Caki2 (cell line): ENCODE measurements around the gene VPS26C. TPM values are rescaled to one million over a fixed set of nuclear protein-coding genes. Genes with fewer than 3 reads are reported as not detected.
A peak's percentile ranks its signal among the peaks of the same experiment; 100 is the strongest.
"Not testable (repeated sequence)": the region's sequence is repeated elsewhere in the genome, so short reads cannot be mapped to it uniquely, and the experiment has no call there.

Experiments used
- DNase-seq: peaks from one replicate; pipeline ENCODE4 v3.0.0-alpha.2; 2015; ENCODE audit warnings: low read depth
- in situ Hi-C: cut with HindIII; loops from 2 replicates; pipeline ENCODE4 v1.10.0; 2016; ENCODE audit warnings: low sequenced_read_pairs, low pct_unique_long_range_greater_than_20kb, mixed read lengths
- total RNA-seq: library from RNA; depleted of rRNA; stranded (reverse); fragments of >200 nt; shearing (Covaris generic); gene quantifications from 2 replicates; pipeline ENCODE4 v1.2.3, GENCODE V29; 2014; ENCODE audit warnings: low replicate concordance; rRNA removed

The VPS26C gene
- total RNA-seq: 71.3 and 124 TPM in 2 replicates

DNA sequence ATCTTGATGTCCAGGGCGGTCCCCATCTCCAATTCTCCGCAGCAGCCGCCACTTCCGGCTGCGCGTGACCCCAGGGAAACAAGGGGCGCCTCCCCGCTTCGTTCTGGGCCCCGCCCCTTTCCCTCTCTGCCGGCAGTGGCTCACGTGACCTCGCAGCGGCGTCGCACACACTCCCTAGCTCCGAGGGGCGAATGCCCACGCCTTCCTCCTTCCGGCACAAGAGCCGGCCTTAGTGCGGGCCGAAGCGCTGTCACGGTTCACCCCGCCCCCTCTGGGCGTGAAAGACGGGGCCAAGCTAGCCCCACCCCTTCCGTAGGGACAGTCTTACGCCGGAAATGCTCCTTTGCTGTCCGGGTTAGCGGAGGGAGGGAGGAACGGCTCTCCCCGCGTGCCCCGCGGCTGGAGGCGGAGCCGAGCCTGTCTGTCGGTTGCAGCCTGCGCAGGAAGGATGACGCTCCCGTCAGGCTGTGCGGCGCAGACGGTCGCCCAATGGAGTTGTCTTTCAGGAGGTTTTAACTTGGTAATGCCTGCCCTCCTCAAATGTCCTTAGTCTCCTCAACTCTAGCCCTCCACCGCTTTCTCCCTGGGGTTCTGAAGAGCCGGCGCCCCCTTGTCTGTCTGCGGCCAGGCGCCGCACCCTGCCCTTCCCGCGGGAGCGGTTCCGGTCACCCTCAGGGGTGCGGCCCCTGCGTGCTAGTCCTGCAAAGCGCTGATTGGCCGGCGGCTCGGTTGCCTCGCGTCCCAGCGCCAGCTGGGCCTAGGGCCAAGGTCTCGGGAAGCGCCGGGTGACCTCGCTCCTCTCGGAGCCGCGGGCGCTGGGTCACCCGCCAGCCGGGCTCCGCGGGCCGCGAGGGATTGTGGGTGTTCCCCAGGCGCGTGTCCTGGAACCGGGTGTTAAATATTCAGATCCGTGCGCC, at the start of gene VPS26C:
Gene VPS26C (minus strand): TSS at position 66 of the 917 bp plus-strand sequence. CDS start 40 bp downstream, at position 26.
- peak; percentile 100 for DNase-seq
- in situ Hi-C loops: no loop called here

DNA sequence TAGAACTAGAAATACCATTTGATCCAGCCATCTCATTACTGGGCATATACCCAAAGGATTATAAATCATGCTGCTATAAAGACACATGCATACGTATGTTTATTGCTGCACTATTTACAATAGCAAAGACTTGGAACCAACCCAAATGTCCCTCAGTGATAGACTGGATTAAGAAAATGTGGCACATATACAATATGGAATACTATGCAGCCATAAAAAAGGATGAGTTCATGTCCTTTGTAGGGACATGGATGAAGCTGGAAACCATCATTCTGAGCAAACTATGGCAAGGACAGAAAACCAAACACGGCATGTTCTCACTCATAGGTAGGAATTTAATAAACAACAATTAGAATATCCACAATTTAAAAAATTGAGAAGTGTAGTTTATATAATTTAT, 48.9 kb upstream of the VPS26C start:
- DNase-seq, in situ Hi-C loops: not testable (repeated sequence)

GRCh38 chr21:37300114-37300751, 33.1 kb upstream of the VPS26C start:
- DNase-seq: no peak
- in situ Hi-C loops: no loop called here

DNA sequence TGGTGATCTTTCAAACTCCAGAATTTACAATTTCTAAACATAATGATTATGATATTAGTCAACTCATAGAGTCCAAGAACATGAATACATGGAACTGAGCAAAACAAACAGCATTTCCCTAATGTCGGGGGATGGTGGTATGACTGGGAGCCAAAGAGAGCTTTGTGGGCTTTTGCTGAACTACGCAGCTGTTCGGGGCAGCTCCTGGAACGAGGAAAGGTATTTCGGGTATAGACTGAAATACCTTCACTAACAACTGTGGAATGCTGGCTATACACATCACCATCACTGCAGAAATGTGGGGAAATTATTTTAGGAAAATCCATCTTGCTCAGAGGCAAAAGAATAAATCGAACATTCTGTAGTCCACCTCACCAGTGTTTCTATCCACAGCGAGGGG, 30.2 kb upstream of the VPS26C start:
- DNase-seq: no peak
- in situ Hi-C loops: no loop called here

GRCh38 chr21:37294679-37295078, 27.5 kb upstream of the VPS26C start:
- no peak for DNase-seq
- in situ Hi-C loops: no loop called here

GRCh38 chr21:37292941-37293340, 25.8 kb upstream of the VPS26C start:
- in situ Hi-C loops: no loop called here
- no peak for DNase-seq

- DNase-seq: no peak
- in situ Hi-C loops: no loop called here
These were observed 24.9 kb upstream of the VPS26C start for GRCh38 chr21:37292041-37292440.

GRCh38 chr21:37283191-37283710, 16.1 kb upstream of the VPS26C start:
- DNase-seq, in situ Hi-C loops: not testable (repeated sequence)

DNA sequence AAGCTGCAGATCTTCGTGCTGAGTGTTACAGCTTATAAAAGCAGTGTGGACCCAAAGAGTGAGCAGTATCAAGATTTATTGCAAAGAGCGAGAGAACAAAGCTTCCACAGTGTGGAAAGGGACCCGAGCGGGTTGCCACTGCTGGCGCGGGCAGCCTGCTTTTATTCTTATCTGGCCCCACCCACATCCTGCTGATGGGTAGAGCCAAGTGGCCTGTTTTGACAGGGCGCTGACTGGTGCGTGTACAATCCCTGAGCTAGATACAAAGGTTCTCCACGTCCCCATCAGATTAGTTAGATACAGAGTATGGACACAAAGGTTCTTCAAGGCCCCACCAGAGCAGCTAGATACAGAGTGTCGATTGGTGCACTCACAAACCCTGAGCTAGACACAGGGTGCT, 15.5 kb upstream of the VPS26C start:
- DNase-seq, in situ Hi-C loops: not testable (repeated sequence)

- DNase-seq: no peak
- in situ Hi-C loops: no loop called here
These were observed 14.9 kb upstream of the VPS26C start for GRCh38 chr21:37281993-37282392.

GRCh38 chr21:37281579-37281978, 14.4 kb upstream of the VPS26C start:
- no peak for DNase-seq
- in situ Hi-C loops: no loop called here

- DNase-seq, in situ Hi-C loops: not testable (repeated sequence)
These were observed 12.1 kb upstream of the VPS26C start for GRCh38 chr21:37279271-37279670.

DNA sequence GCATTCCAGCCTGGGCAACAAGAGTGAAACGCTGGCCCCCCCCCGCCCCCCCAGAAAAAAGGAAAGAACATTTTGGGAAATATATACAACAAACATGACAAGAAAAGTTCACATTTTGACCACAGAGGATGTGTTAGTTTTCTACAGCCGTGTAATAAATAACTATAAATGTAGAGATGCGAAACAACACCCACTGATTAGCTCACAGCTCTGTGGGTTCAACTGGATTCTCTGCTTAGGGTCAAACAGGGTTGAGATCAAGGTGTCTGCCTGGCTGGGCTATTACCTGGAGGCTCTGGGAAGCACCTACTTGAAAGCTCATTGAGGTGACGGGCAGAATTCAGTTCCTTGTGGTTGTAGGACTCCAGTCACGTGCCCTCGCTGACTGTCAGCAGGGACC, 11.1 kb upstream of the VPS26C start:
- in situ Hi-C loops: no loop called here

DNA sequence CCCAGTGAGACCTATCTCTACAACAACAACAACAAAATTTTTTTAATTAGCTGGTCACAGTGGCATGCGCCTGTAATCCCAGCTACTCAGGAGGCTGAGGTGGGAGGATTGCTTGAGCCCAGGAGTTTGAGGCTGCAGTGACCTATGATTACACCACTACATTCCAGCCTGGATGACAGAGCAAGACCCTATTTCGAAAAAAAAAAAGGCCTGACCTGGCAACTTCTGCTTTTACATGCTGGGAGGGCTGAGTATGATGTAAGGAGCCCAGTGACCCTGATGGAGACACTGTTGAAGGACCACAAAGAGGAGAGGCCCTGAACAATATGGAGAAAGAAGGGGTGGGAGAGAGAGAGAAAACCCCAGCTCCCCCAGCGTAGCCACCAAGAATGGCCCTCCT, 9.2 kb upstream of the VPS26C start:
- in situ Hi-C loops: no loop called here

More for the DNA sequence above, 11.1 kb upstream of the VPS26C start:
- DNase-seq: no peak

GRCh38 chr21:37273911-37274690, 7.0 kb upstream of the VPS26C start:
- in situ Hi-C loops: no loop called here
- no peak for DNase-seq

More for the DNA sequence above, 9.2 kb upstream of the VPS26C start:
- no peak for DNase-seq

DNA sequence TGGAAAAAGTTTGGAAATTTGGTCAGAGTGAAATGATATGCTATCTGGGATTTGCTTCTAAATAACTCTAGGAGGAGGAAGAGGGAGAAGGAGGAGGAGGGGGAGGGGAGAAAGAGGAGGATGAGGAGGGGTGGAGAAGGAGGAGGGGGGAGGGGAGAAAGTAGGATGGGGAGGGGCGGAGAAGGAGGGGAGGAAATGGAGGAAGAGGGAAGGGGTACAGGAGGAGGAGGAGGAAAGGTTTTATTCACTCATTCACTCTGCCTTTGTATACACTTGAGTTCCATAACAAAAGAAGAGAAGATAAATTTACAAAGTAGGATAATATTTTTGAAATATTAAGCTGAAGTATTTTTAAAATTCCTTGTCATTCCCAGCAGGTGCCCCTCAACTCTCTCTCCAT, 6.3 kb upstream of the VPS26C start:
- in situ Hi-C loops: no loop called here
- DNase-seq: no peak

DNA sequence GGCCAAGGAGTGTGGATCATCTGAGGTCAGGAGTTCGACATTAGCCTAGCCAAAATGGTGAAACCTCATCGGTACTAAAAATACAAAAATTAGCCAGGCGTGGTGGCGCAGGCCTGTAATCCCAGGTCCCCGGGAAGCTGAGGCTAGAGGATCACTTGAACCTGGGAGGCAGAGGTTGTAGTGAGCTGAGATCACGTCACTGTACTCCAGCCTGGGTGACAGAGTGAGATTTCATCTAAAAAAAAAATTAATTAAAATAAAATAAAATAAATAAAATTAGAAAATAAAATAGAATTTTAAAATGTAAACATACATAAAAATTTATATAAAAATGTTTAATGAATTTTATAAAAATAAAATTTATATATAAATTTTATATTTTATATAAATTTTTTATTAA, 5.8 kb upstream of the VPS26C start:
- no peak for DNase-seq
- in situ Hi-C loops: no loop called here

GRCh38 chr21:37270576-37271365, 3.6 kb upstream of the VPS26C start:
- no peak for DNase-seq
- in situ Hi-C loops: no loop called here
